H9 (cell line): Measurements from ENCODE around the gene SEMA7A. TPM values are rescaled to one million over a fixed set of nuclear protein-coding genes. Genes with fewer than 3 reads are reported as not detected.

Experiments
- DNase-seq: peaks from one replicate; pipeline ENCODE4 v3.0.0-alpha.2; 2017
- H2AFZ ChIP-seq: one replicate; pipeline ENCODE4 v1.6.1; 2013; ENCODE audit warnings: mild to moderate bottlenecking, low read length, control low read depth, moderate library complexity
- H2AK5ac ChIP-seq: 2 replicates; pipeline ENCODE4 v1.6.1; 2013; ENCODE audit warnings: low read length, control low read depth, mixed read lengths; ENCODE audit not compliant: insufficient read length
- H2BK120ac ChIP-seq: one replicate; pipeline ENCODE4 v1.6.1; 2013; ENCODE audit warnings: low read depth, mild to moderate bottlenecking, low read length, control low read depth, inconsistent platforms; ENCODE audit not compliant: poor library complexity, severe bottlenecking
- H2BK12ac ChIP-seq: 2 replicates; pipeline ENCODE4 v1.6.1; 2013; ENCODE audit warnings: low read length, control low read depth, mixed read lengths, low read depth; ENCODE audit not compliant: insufficient read length
- H2BK15ac ChIP-seq: 2 replicates; pipeline ENCODE4 v1.6.1; 2013; ENCODE audit warnings: low read depth, low read length, control low read depth
- H2BK20ac ChIP-seq: one replicate; pipeline ENCODE4 v1.6.1; 2013; ENCODE audit warnings: low read depth, mild to moderate bottlenecking, low read length, control low read depth, inconsistent platforms; ENCODE audit not compliant: poor library complexity, severe bottlenecking
- H2BK5ac ChIP-seq: 2 replicates; pipeline ENCODE4 v1.6.1; 2013; ENCODE audit warnings: low read length, control low read depth, mixed read lengths; ENCODE audit not compliant: insufficient read length
- H3K14ac ChIP-seq: 2 replicates; pipeline ENCODE4 v1.6.1; 2013; ENCODE audit warnings: low read length, control low read depth; ENCODE audit not compliant: insufficient read depth
- H3K18ac ChIP-seq: 2 replicates; pipeline ENCODE4 v1.6.1; 2013; ENCODE audit warnings: low read depth, mild to moderate bottlenecking, mixed read lengths, low read length, control low read depth; ENCODE audit not compliant: insufficient read length
- H3K23ac ChIP-seq: 2 replicates; pipeline ENCODE4 v1.6.1; 2013; ENCODE audit warnings: low read length, control low read depth, mixed read lengths, low read depth; ENCODE audit not compliant: insufficient read length
- H3K23me2 ChIP-seq: 2 replicates; pipeline ENCODE4 v1.6.1; 2013; ENCODE audit warnings: low read depth, mild to moderate bottlenecking, mixed read lengths, low read length, control low read depth; ENCODE audit not compliant: insufficient read length, poor library complexity, severe bottlenecking
- H3K27ac ChIP-seq: 2 replicates; pipeline ENCODE4 v1.5.1; 2013; ENCODE audit warnings: low read length, control low read depth, mixed read lengths, low read depth; ENCODE audit not compliant: insufficient read length
- H3K27me3 ChIP-seq: 2 replicates; pipeline ENCODE4 v1.6.1; 2013; ENCODE audit warnings: low read length, control low read depth, inconsistent platforms; ENCODE audit not compliant: insufficient read depth
- H3K4ac ChIP-seq: 2 replicates; pipeline ENCODE4 v1.6.1; 2013; ENCODE audit warnings: low read depth, mild to moderate bottlenecking, control low read depth, inconsistent platforms, low read length, moderate library complexity
- H3K4me1 ChIP-seq: 2 replicates; pipeline ENCODE4 v1.6.1; 2013; ENCODE audit warnings: low read length, control low read depth, inconsistent platforms; ENCODE audit not compliant: insufficient read depth
- H3K4me2 ChIP-seq: 2 replicates; pipeline ENCODE4 v1.6.1; 2013; ENCODE audit warnings: low read length, control low read depth, mixed read lengths; ENCODE audit not compliant: insufficient read length, insufficient read depth
- H3K56ac ChIP-seq: 2 replicates; pipeline ENCODE4 v1.6.1; 2013; ENCODE audit warnings: low read depth, mild to moderate bottlenecking, mixed read lengths, low read length, control low read depth; ENCODE audit not compliant: insufficient read length
- H3K79me1 ChIP-seq: 2 replicates; pipeline ENCODE4 v1.6.1; 2013; ENCODE audit warnings: low read depth, mild to moderate bottlenecking, moderate library complexity, low read length, control low read depth, inconsistent platforms; ENCODE audit not compliant: insufficient read depth, poor library complexity, severe bottlenecking
- H3K79me2 ChIP-seq: 2 replicates; pipeline ENCODE4 v1.6.1; 2013; ENCODE audit warnings: low read length, control low read depth, inconsistent platforms; ENCODE audit not compliant: insufficient read depth
- H3K9ac ChIP-seq: 2 replicates; pipeline ENCODE4 v1.6.1; 2013; ENCODE audit warnings: low read length, control low read depth, mixed read lengths; ENCODE audit not compliant: insufficient read length; ENCODE audit errors: extremely low read depth
- H3K9me3 ChIP-seq: one replicate; pipeline ENCODE4 v1.6.1; 2013; ENCODE audit warnings: low read depth, low read length, inconsistent platforms; ENCODE audit not compliant: control insufficient read depth
- H3T11ph ChIP-seq: one replicate; pipeline ENCODE4 v1.6.1; 2013; ENCODE audit warnings: mild to moderate bottlenecking, low read length, control low read depth, inconsistent platforms
- H4K20me1 ChIP-seq: one replicate; pipeline ENCODE4 v1.6.1; 2013; ENCODE audit not compliant: control insufficient read depth, insufficient read length, insufficient read depth
- H4K5ac ChIP-seq: 2 replicates; pipeline ENCODE4 v1.6.1; 2013; ENCODE audit warnings: low read depth, mild to moderate bottlenecking, mixed read lengths, low read length, control low read depth; ENCODE audit not compliant: insufficient read length
- H4K8ac ChIP-seq: replicated peaks from 2 replicates; pipeline ENCODE4 v1.6.1; 2013; ENCODE audit warnings: low read length, control low read depth, mixed read lengths, low read depth; ENCODE audit not compliant: insufficient read length
- H4K91ac ChIP-seq: 2 replicates; pipeline ENCODE4 v1.6.1; 2013; ENCODE audit warnings: low read depth, mild to moderate bottlenecking, moderate library complexity, mixed read lengths, low read length, control low read depth; ENCODE audit not compliant: insufficient read length
- H3K27ac Mint-ChIP-seq, 3 experiments: 2 replicates in 2 of 3; 3 replicates in 1 of 3; pipeline ENCODE4 v1.8.0; 2020 to 2021; ENCODE audit warnings: mixed read lengths in 3 of 3, mild to moderate bottlenecking in 1 of 3, moderate library complexity in 1 of 3
- H3K27me3 Mint-ChIP-seq: 2 replicates; pipeline ENCODE4 v1.8.0; 2021; ENCODE audit warnings: low read depth, mild to moderate bottlenecking, moderate library complexity, mixed read lengths
- H3K36me3 Mint-ChIP-seq, 3 experiments: 2 replicates in 2 of 3; 3 replicates in 1 of 3; pipeline ENCODE4 v1.8.0; 2020 to 2021; ENCODE audit warnings: low read depth in 3 of 3, mixed read lengths in 3 of 3; ENCODE audit not compliant: insufficient read depth in 1 of 3
- H3K4me1 Mint-ChIP-seq, 2 experiments: 2 replicates each; pipeline ENCODE4 v1.8.0; 2020; ENCODE audit warnings: mixed read lengths in 2 of 2
- H3K4me3 Mint-ChIP-seq, 2 experiments: 2 replicates in 1 of 2; 3 replicates in 1 of 2; pipeline ENCODE4 v1.8.0; 2020 to 2021; ENCODE audit warnings: mild to moderate bottlenecking in 2 of 2, mixed read lengths in 2 of 2, moderate library complexity in 1 of 2
- H3K9me3 Mint-ChIP-seq, 2 experiments: 2 replicates in 1 of 2; 3 replicates in 1 of 2; pipeline ENCODE4 v1.8.0; 2020; ENCODE audit warnings: mild to moderate bottlenecking in 2 of 2, mixed read lengths in 2 of 2, moderate library complexity in 1 of 2
- WGBS: extraction: QIAGEN DNeasy Blood & Tissue Kit; methylation state at CpG from one replicate; pipeline ENCODE4 v1.1.7; 2013; ENCODE audit warnings: missing lambda C conversion rate, low lambda C conversion rate, mixed read lengths; ENCODE audit not compliant: insufficient read length; ENCODE audit errors: extremely low coverage; 5-methylcytosine and 5-hydroxymethylcytosine counted together
- total RNA-seq: library from RNA; stranded (reverse); gene quantifications from 2 replicates; pipeline ENCODE4 v1.2.1, GENCODE V29; 2021
- TF ChIP-seq, protein P1 (sequence below): fragments of 200-600 bp; sonication (generic); conservative IDR thresholded peaks from 3 replicates; pipeline ENCODE4 v1.8.0; 2021; ENCODE audit warnings: antibody characterized with exemption, mild to moderate bottlenecking

The SEMA7A gene
- total RNA-seq, 1 experiment from 2014 or later, result 5.7 TPM

- H3K4me1 ChIP-seq, result peaks cover 7% of the 10 kb centered on the region; the same call in 1 of the 2 replicates
- H3K27ac ChIP-seq, result no peak overlapping the region
- no peaks in the 10 kb centered on the region for H3K27me3 ChIP-seq
- WGBS, result no CpG with 5 or more reads among the region's 9 CpGs
- no peak overlapping the region for H3K23ac ChIP-seq
- H3K4me3 Mint-ChIP-seq, result no peak overlapping the region
- H4K5ac ChIP-seq, result no peak overlapping the region
- no peaks in the 10 kb centered on the region for H3K23me2 ChIP-seq
- no peak overlapping the region for H2BK5ac ChIP-seq
- H4K20me1 ChIP-seq, result no peaks in the 10 kb centered on the region
- no peak for DNase-seq
- no peak overlapping the region for H3K4ac ChIP-seq
- H3T11ph ChIP-seq, result no peak overlapping the region
- H3K36me3 Mint-ChIP-seq, result no peaks in the 10 kb centered on the region; a peak in 1 of 7 replicates
- H4K91ac ChIP-seq, result no peak overlapping the region
- no peak overlapping the region for H3K9ac ChIP-seq
- no peak overlapping the region; the same call in 1 of the 2 replicates for H2BK15ac ChIP-seq
- 0 out of 2 replicates have a peak overlapping the region, but pooled peaks have one; percentile 60 for H3K14ac ChIP-seq
- H2BK20ac ChIP-seq, result no peak overlapping the region
- peak overlapping the region in 1 of 3 experiments; percentile 30; a peak in 1 of 7 replicates for H3K27ac Mint-ChIP-seq
- H2BK12ac ChIP-seq, result no peak overlapping the region
- no peak overlapping the region for H3K56ac ChIP-seq
- peaks cover 3% of the 10 kb centered on the region; the same call in 1 of the 2 replicates for H3K79me2 ChIP-seq
- H2AK5ac ChIP-seq, result no peak overlapping the region
- no peaks in the 10 kb centered on the region for H3K9me3 Mint-ChIP-seq
- H3K27me3 Mint-ChIP-seq, result peaks cover 2% of the 10 kb centered on the region; the same call in 1 of the 2 replicates
- H3K79me1 ChIP-seq, result no peaks in the 10 kb centered on the region
- TF ChIP-seq, protein P1, sequence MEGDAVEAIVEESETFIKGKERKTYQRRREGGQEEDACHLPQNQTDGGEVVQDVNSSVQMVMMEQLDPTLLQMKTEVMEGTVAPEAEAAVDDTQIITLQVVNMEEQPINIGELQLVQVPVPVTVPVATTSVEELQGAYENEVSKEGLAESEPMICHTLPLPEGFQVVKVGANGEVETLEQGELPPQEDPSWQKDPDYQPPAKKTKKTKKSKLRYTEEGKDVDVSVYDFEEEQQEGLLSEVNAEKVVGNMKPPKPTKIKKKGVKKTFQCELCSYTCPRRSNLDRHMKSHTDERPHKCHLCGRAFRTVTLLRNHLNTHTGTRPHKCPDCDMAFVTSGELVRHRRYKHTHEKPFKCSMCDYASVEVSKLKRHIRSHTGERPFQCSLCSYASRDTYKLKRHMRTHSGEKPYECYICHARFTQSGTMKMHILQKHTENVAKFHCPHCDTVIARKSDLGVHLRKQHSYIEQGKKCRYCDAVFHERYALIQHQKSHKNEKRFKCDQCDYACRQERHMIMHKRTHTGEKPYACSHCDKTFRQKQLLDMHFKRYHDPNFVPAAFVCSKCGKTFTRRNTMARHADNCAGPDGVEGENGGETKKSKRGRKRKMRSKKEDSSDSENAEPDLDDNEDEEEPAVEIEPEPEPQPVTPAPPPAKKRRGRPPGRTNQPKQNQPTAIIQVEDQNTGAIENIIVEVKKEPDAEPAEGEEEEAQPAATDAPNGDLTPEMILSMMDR, result no peak
- no peak overlapping the region for H3K4me2 ChIP-seq
- no peak overlapping the region for H4K8ac ChIP-seq
- no peak overlapping the region for H2AFZ ChIP-seq
- no peak overlapping the region for H2BK120ac ChIP-seq
- peaks cover 29 to 42% of the 10 kb centered on the region in 2 experiments for H3K4me1 Mint-ChIP-seq
- H3K18ac ChIP-seq, result no peak overlapping the region
- no peaks in the 10 kb centered on the region for H3K9me3 ChIP-seq
These were observed 11.5 kb downstream of the SEMA7A start for GRCh38 chr15:74422265-74422651.
